Activated naive CD4-positive, alpha-beta T cell treated with anti-CD3 and anti-CD28 coated beads for 36 hours (primary cell): ENCODE measurements around the gene MS4A6E. TPM values are rescaled to one million over a fixed set of nuclear protein-coding genes. Genes with fewer than 3 reads are reported as not detected.
A peak's percentile ranks its signal among the peaks of the same experiment; 100 is the strongest.

Experiments
- CTCF ChIA-PET: fragments of 350-600 bp; sonication (Branson Sonifier 250); formaldehyde crosslinking; loops from one replicate; lab custom pipeline; 2021; ENCODE audit warnings: antibody characterized with exemption; lab: Charles Lee
- DNase-seq: peaks from one replicate; pipeline ENCODE4 v3.0.0-alpha.2; 2020
- H3K27ac Mint-ChIP-seq: one replicate; pipeline ENCODE4 v1.8.0; 2021; ENCODE audit warnings: mild to moderate bottlenecking, mixed read lengths
- H3K27me3 Mint-ChIP-seq: one replicate; pipeline ENCODE4 v1.8.0; 2021; ENCODE audit warnings: low read depth, mixed read lengths
- H3K36me3 Mint-ChIP-seq: one replicate; pipeline ENCODE4 v1.8.0; 2021; ENCODE audit warnings: low read depth, mixed read lengths
- H3K4me1 Mint-ChIP-seq: one replicate; pipeline ENCODE4 v1.8.0; 2021; ENCODE audit warnings: low read depth, mixed read lengths
- H3K4me3 Mint-ChIP-seq: one replicate; pipeline ENCODE4 v1.8.0; 2021; ENCODE audit warnings: mild to moderate bottlenecking, moderate library complexity, mixed read lengths
- H3K9me3 Mint-ChIP-seq: one replicate; pipeline ENCODE4 v1.8.0; 2021; ENCODE audit warnings: mixed read lengths
- intact Hi-C: fragments of 100-400 bp; cut with micrococcal nuclease; formaldehyde crosslinking; loops from one replicate; pipeline ENCODE4 v1.15.1; 2023
- total RNA-seq, 2 experiments: library from RNA; stranded (reverse); gene quantifications; one replicate each; pipeline ENCODE4 v1.2.3, GENCODE V29; 2021

Gene MS4A6E
- total RNA-seq, 2 experiments from 2014 or later = not detected

GRCh38 chr11:60367009-60367408 is 40.0 kb downstream of the MS4A6E start:
- H3K36me3 Mint-ChIP-seq = no peaks in the 10 kb centered on the region
- no peak overlapping the region for H3K4me3 Mint-ChIP-seq
- DNase-seq = peak; percentile 18
- peaks cover 4% of the 10 kb centered on the region for H3K4me1 Mint-ChIP-seq
- intact Hi-C loops = loop anchor here (1.0 kb wide), 2 partner anchors 58 to 79 kb away; no protein-coding TSS in a partner anchor
- no peak overlapping the region for H3K27ac Mint-ChIP-seq
- no peaks in the 10 kb centered on the region for H3K9me3 Mint-ChIP-seq
- CTCF ChIA-PET = interaction anchor here (5.4 kb wide), 1 partner anchor 252 kb away, joined by 49 read pairs; no protein-coding TSS in a partner anchor
- H3K27me3 Mint-ChIP-seq = peaks cover 29% of the 10 kb centered on the region

- H3K27ac Mint-ChIP-seq = no peak overlapping the region
- peaks cover 4% of the 10 kb centered on the region for H3K4me1 Mint-ChIP-seq
- CTCF ChIA-PET = interaction anchor here (0.7 kb wide), 1 partner anchor 24 kb away, joined by 3 read pairs; no protein-coding TSS in a partner anchor
- DNase-seq = no peak
- intact Hi-C loops = loop anchor here (1.0 kb wide), 2 partner anchors 59 to 78 kb away; no protein-coding TSS in a partner anchor
- H3K9me3 Mint-ChIP-seq = no peaks in the 10 kb centered on the region
- no peaks in the 10 kb centered on the region for H3K36me3 Mint-ChIP-seq
- H3K4me3 Mint-ChIP-seq = no peak overlapping the region
- H3K27me3 Mint-ChIP-seq = peaks cover 29% of the 10 kb centered on the region
Measured at GRCh38 chr11:60367896-60368295, 40.8 kb downstream of the MS4A6E start.

DNA sequence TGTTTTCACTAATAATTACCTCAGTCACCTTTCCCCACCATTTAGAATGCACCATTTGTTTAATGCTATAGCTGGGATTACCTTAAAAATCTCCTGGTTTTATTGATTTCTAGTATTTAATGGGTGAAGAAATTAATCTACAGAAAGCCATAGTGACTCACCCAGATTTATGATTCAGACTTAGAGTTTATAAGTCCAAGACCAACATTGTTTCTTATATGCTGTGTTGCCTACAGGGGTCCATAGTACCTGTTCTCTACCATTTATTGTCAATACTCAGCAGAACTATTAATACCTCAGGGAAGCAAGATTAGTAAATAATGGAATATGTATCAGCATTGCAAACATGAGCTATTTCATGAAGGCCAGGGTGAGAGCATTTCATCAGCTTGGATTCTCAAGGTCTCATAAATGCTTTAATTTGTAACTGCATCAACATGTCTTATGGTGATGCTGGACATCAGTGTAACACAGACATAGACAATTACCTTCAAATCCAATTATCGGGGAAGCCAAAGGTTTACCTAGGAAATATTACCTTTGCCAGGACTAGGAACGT is 43.3 kb downstream of the MS4A6E start:
- intact Hi-C loops = no loop called here
- CTCF ChIA-PET = interaction anchor here (0.6 to 2.2 kb wide), 3 partner anchors 45 to 358 kb away, joined by 3 to 5 read pairs (median 4); no protein-coding TSS in a partner anchor
- Mint-ChIP-seq H3K9me3 (no peaks in the 10 kb centered on the region), H3K36me3 (no peaks in the 10 kb centered on the region), H3K4me3 (no peak overlapping the region), H3K27ac (no peak overlapping the region), H3K4me1 (peaks cover 4% of the 10 kb centered on the region), H3K27me3 (peaks cover 13% of the 10 kb centered on the region)
- no peak for DNase-seq

DNA sequence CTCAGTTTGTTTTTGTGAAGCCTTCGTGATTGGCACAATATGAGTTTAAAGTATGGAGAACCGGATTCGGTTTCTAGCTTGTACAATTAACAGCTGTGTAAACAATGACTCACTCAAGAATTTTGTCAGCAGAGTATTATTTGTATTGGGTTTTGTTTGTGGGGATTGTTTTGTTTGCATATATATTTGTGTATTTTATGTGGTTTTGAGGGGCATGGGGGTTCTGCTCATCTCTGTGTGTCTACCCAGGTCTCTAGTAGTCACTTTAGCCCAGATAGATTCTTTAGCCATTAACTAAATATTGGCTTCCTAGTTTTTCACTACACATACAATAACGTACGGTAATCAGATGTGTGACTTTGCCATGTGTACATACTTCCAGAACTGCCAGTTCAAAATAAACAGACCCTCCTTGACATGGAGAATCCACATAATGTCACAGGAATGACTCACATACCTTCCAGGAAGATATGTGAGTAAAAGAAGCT is 43.8 kb downstream of the MS4A6E start:
- H3K4me1 Mint-ChIP-seq = peaks cover 4% of the 10 kb centered on the region
- H3K4me3 Mint-ChIP-seq = no peak overlapping the region
- CTCF ChIA-PET = interaction anchor here (1.0 to 2.2 kb wide), 2 partner anchors 45 to 248 kb away, joined by 3 to 5 read pairs; no protein-coding TSS in a partner anchor
- H3K9me3 Mint-ChIP-seq = no peaks in the 10 kb centered on the region
- H3K27me3 Mint-ChIP-seq = peaks cover 16% of the 10 kb centered on the region
- DNase-seq = no peak
- no peaks in the 10 kb centered on the region for H3K36me3 Mint-ChIP-seq
- intact Hi-C loops = no loop called here
- no peak overlapping the region for H3K27ac Mint-ChIP-seq

DNA sequence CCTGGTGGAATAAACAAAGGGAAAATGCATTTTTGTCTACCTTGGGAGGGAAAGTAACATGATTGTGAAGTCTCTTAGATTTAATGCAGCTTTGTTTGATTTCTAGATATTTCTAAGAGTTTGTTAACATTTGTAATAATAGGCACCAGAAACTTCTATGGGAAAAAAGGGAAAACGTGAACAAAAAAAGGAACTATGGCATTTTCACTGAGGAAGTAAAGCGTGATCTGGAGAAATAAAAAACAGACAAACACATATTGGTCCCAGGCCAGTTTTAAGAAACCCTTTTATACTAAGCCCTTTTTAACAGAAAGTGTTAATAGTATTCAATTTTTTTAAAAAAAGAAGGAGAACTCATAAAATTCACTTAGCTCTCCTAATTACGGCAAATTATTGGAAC is 44.3 kb downstream of the MS4A6E start:
- Mint-ChIP-seq H3K36me3 (no peaks in the 10 kb centered on the region), H3K9me3 (no peaks in the 10 kb centered on the region), H3K27ac (no peak overlapping the region), H3K4me3 (no peak overlapping the region), H3K27me3 (peaks cover 16% of the 10 kb centered on the region), H3K4me1 (peaks cover 2% of the 10 kb centered on the region)
- DNase-seq = no peak
- intact Hi-C loops = no loop called here
- CTCF ChIA-PET = interaction anchor here (1.0 kb wide), 1 partner anchor 44 kb away, joined by 3 read pairs; no protein-coding TSS in a partner anchor

- Mint-ChIP-seq H3K27me3 (peaks cover 16% of the 10 kb centered on the region), H3K27ac (no peak overlapping the region), H3K36me3 (no peaks in the 10 kb centered on the region), H3K4me1 (peaks cover 2% of the 10 kb centered on the region), H3K4me3 (no peak overlapping the region), H3K9me3 (no peaks in the 10 kb centered on the region)
- intact Hi-C loops = no loop called here
- no peak for DNase-seq
- CTCF ChIA-PET = no interaction called here
Measured at GRCh38 chr11:60371854-60372253, 44.8 kb downstream of the MS4A6E start.

DNA sequence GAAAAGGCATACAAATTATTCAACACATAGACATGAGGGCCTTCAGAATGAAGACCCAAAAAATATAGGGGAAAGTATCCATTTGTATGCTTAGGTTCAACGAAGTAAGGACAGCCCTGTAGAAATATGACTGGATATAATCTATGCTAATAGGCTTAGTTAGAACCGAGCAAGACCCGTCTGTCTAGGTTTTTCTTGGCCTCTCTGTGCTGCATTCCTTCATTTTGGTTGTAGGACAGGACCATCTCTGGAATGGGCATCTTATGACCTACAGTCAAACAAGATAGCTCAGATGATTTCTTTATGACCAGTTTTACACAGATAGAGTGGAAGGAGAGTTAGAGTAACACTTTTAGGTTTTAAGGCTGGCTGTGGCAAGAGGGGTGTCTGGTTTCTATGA is 45.7 kb downstream of the MS4A6E start:
- H3K4me1 Mint-ChIP-seq = peaks cover 1% of the 10 kb centered on the region
- no peaks in the 10 kb centered on the region for H3K9me3 Mint-ChIP-seq
- CTCF ChIA-PET = interaction anchor here (0.7 kb wide), 1 partner anchor 10 kb away, joined by 4 read pairs; no protein-coding TSS in a partner anchor
- intact Hi-C loops = no loop called here
- no peaks in the 10 kb centered on the region for H3K36me3 Mint-ChIP-seq
- H3K27me3 Mint-ChIP-seq = peaks cover 14% of the 10 kb centered on the region
- H3K4me3 Mint-ChIP-seq = no peak overlapping the region
- no peak for DNase-seq
- no peak overlapping the region for H3K27ac Mint-ChIP-seq

DNA sequence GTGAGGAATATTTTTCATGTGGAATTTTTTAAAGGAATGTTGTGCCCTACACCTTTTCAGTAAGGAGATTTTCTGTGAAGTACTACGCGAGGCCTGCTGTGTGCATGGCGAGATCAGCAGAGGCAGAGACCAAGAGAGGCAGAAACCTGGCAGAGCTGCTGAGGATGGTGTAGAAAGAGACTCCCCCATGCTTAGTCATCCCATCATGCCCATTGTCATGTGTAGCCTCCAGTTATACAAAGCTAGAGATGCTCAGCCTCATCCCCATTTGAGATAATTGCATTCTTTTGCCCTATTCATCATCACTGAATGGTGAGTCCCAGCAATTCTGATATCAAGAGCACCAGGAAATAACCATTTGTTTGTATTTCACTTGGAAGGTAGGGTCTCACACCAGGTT is 48.3 kb downstream of the MS4A6E start:
- no peak for DNase-seq
- H3K27ac Mint-ChIP-seq = no peak overlapping the region
- H3K36me3 Mint-ChIP-seq = no peaks in the 10 kb centered on the region
- peaks cover 10% of the 10 kb centered on the region for H3K27me3 Mint-ChIP-seq
- H3K9me3 Mint-ChIP-seq = no peaks in the 10 kb centered on the region
- CTCF ChIA-PET = interaction anchor here (0.6 kb wide), 1 partner anchor 610 kb away, joined by 3 read pairs; no protein-coding TSS in a partner anchor
- H3K4me3 Mint-ChIP-seq = no peak overlapping the region
- H3K4me1 Mint-ChIP-seq = peaks cover 7% of the 10 kb centered on the region
- intact Hi-C loops = no loop called here

DNA sequence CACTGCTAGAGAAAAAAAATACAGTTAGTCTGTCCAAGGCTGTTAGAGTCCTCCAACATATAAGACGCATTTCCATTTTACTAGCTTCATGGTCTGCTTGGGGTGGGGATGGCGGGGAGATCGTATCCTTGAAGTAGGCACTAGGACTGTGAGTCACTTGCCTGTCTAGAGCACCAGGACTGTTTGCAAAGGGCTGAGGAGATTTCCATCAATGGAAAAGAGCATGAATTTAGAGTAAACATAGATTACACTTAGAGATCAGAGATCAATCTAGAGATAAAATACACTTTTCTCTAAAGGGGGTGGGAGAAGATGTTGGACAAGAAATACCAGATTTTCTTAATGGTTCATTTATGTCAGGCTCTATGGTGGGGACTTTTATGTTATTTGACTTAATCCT is 49.5 kb downstream of the MS4A6E start:
- H3K36me3 Mint-ChIP-seq = no peaks in the 10 kb centered on the region
- no peaks in the 10 kb centered on the region for H3K9me3 Mint-ChIP-seq
- H3K27me3 Mint-ChIP-seq = peaks cover 10% of the 10 kb centered on the region
- no peak overlapping the region for H3K27ac Mint-ChIP-seq
- no peak overlapping the region for H3K4me3 Mint-ChIP-seq
- intact Hi-C loops = no loop called here
- CTCF ChIA-PET = no interaction called here
- H3K4me1 Mint-ChIP-seq = peaks cover 7% of the 10 kb centered on the region
- no peak for DNase-seq

- no peaks in the 10 kb centered on the region for H3K36me3 Mint-ChIP-seq
- peaks cover 7% of the 10 kb centered on the region for H3K4me1 Mint-ChIP-seq
- no peak overlapping the region for H3K4me3 Mint-ChIP-seq
- intact Hi-C loops = no loop called here
- H3K9me3 Mint-ChIP-seq = no peaks in the 10 kb centered on the region
- no peak for DNase-seq
- peaks cover 11% of the 10 kb centered on the region for H3K27me3 Mint-ChIP-seq
- no peak overlapping the region for H3K27ac Mint-ChIP-seq
- CTCF ChIA-PET = no interaction called here
Measured at GRCh38 chr11:60377401-60378136, 50.5 kb downstream of the MS4A6E start.

DNA sequence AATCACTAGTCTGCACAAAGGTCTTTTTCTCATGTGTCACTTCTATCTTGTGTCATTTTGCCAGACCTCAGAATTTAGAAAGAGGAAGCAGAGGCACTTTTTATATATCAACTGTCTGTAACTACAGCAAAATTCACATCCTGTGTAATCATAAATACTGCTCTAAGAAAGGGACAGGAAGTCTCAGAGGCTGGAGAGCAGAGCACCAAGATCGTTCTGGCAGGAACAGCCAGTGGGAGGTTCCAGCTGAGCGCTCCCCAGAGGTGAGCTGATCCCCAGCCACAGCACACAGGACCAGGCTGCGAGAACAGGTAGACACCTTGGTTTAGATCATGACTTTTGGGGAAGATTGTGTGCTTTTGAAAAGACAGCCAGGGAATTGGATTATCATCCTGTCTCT is 51.3 kb downstream of the MS4A6E start, which contains the start of gene MS4A7:
MS4A7 (plus strand) TSS at position 179 of the 400 bp plus-strand sequence. CDS start 4,610 bp downstream, outside the sequence.
- DNase-seq = peak; percentile 8
- Mint-ChIP-seq H3K27me3 (peaks cover 12% of the 10 kb centered on the region), H3K9me3 (no peaks in the 10 kb centered on the region), H3K4me3 (no peak within 1 kb of the TSS), H3K36me3 (no peaks in the 10 kb centered on the region), H3K27ac (no peak within 1 kb of the TSS), H3K4me1 (peaks cover 7% of the 10 kb centered on the region)
- intact Hi-C loops = no loop called here
- CTCF ChIA-PET = interaction anchor here (1.0 kb wide), 1 partner anchor 147 kb away, joined by 3 read pairs; no protein-coding TSS in a partner anchor

- H3K27me3 Mint-ChIP-seq = peaks cover 10% of the 10 kb centered on the region
- H3K36me3 Mint-ChIP-seq = no peaks in the 10 kb centered on the region
- H3K9me3 Mint-ChIP-seq = no peaks in the 10 kb centered on the region
- CTCF ChIA-PET = no interaction called here
- H3K4me3 Mint-ChIP-seq = no peak overlapping the region
- no peaks in the 10 kb centered on the region for H3K4me1 Mint-ChIP-seq
- intact Hi-C loops = no loop called here
- no peak for DNase-seq
- H3K27ac Mint-ChIP-seq = no peak overlapping the region
Measured at GRCh38 chr11:60389279-60389910, 62.3 kb downstream of the MS4A6E start.
